Osteocyte (in vitro differentiated cells): ENCODE data around the gene RAI14. TPM values are rescaled to one million over a fixed set of nuclear protein-coding genes. Genes with fewer than 3 reads are reported as not detected.
A peak's percentile ranks its signal among the peaks of the same experiment; 100 is the strongest.
"Not testable (repeated sequence)": the region's sequence is repeated elsewhere in the genome, so short reads cannot be mapped to it uniquely, and the experiment has no call there.

ENCODE experiments used
- DNase-seq: peaks from one replicate; pipeline ENCODE4 v3.0.0; 2021; ENCODE audit warnings: mixed read lengths; ENCODE audit not compliant: unreplicated experiment; ENCODE audit errors: extremely low spot score
- H3K27ac Mint-ChIP-seq: one replicate; pipeline ENCODE4 v1.8.0; 2021; ENCODE audit warnings: mild to moderate bottlenecking, mixed read lengths; ENCODE audit not compliant: unreplicated experiment
- H3K27me3 Mint-ChIP-seq: one replicate; pipeline ENCODE4 v1.8.0; 2021; ENCODE audit warnings: mixed read lengths; ENCODE audit not compliant: unreplicated experiment
- H3K36me3 Mint-ChIP-seq: one replicate; pipeline ENCODE4 v1.8.0; 2021; ENCODE audit warnings: mixed read lengths; ENCODE audit not compliant: unreplicated experiment
- H3K4me1 Mint-ChIP-seq: one replicate; pipeline ENCODE4 v1.8.0; 2021; ENCODE audit warnings: mixed read lengths; ENCODE audit not compliant: unreplicated experiment
- H3K4me3 Mint-ChIP-seq: one replicate; pipeline ENCODE4 v1.8.0; 2021; ENCODE audit warnings: mild to moderate bottlenecking, moderate library complexity, mixed read lengths; ENCODE audit not compliant: unreplicated experiment
- H3K9me3 Mint-ChIP-seq: one replicate; pipeline ENCODE4 v1.8.0; 2021; ENCODE audit warnings: mixed read lengths; ENCODE audit not compliant: unreplicated experiment
- total RNA-seq: library from RNA; stranded (reverse); gene quantifications from 2 replicates; pipeline ENCODE4 v1.2.1, GENCODE V29; 2021
- TF ChIP-seq, protein P1 (sequence below): fragments of 200-600 bp; sonication (generic); IDR thresholded peaks from 2 replicates; pipeline ENCODE4 v1.5.0; 2021; ENCODE audit warnings: antibody characterized with exemption, mild to moderate bottlenecking, moderate library complexity

The RAI14 gene
- total RNA-seq, 1 donor from 2014 or later, result 130 TPM

DNA sequence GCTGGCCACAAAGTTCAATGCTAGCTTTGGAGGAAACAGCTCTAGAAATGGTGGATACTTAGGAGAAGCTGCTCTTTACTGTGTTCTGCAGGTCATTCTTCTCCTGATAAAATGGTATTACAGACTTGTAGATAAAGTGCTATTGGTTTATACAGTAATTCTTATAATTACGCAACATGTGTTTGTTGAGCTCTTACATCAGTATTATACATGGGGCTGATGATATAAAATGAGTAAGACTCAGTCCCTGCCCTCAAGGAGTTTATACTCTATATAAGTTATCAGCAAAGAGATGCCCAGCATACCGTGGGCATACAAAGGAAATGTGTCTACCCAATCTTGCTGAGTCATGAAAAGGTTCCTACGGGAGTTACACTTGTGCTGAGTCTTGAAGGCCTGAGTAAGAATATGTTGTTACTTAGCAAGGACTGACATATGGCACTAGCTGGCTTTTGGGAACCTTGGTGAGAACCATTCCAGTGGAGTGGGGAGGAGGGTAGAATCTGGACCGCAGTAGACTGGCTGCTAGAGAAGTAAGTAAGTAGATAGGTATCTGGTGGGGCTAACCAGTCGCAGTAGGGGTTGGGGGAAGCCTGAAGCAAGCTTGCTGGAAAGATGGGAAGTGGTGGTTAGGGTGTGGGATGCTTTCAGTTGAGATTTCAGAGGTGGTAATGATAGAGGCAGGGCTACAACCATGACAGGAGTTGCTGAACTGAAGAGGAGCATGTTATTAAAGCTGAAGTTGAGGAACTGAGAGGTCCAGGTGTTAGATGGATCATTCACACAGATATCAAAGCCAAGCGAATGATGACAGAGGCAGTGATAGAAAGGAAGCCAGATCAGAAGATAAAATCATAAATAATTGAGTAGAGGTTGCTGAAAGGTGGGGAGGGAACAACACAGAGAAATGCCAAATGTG is 171.7 kb downstream of the RAI14 start:
- TF ChIP-seq, protein P1, sequence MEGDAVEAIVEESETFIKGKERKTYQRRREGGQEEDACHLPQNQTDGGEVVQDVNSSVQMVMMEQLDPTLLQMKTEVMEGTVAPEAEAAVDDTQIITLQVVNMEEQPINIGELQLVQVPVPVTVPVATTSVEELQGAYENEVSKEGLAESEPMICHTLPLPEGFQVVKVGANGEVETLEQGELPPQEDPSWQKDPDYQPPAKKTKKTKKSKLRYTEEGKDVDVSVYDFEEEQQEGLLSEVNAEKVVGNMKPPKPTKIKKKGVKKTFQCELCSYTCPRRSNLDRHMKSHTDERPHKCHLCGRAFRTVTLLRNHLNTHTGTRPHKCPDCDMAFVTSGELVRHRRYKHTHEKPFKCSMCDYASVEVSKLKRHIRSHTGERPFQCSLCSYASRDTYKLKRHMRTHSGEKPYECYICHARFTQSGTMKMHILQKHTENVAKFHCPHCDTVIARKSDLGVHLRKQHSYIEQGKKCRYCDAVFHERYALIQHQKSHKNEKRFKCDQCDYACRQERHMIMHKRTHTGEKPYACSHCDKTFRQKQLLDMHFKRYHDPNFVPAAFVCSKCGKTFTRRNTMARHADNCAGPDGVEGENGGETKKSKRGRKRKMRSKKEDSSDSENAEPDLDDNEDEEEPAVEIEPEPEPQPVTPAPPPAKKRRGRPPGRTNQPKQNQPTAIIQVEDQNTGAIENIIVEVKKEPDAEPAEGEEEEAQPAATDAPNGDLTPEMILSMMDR, result no peak
- H3K27ac Mint-ChIP-seq, result no peak overlapping the region

DNA sequence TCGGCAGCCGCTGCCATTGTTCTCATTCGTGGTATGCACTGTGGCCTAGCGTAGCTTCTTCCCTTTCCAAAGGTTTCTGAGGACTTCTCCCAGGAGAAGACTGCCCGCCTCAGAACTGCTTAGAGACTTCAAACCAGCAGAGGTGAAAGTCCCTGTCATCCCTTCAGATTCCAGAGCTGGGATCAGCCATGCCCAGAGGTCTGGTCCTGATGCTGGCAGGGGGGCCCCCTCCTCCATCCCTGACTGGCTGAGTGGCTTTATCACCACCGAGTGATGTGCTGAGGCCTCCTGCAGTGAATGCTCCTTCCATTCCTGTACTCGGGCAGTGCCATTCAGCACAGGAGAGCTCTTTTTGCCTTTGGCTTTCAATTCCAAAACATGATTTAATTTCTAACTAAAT is 174.7 kb downstream of the RAI14 start:
- H3K4me3 Mint-ChIP-seq, H3K9me3 Mint-ChIP-seq, DNase-seq, H3K27ac Mint-ChIP-seq, H3K27me3 Mint-ChIP-seq: not testable (repeated sequence)
- Mint-ChIP-seq H3K4me1 (peaks cover 21% of the 10 kb centered on the region), H3K36me3 (peaks cover 50% of the 10 kb centered on the region)

More for the DNA sequence above, 171.7 kb downstream of the RAI14 start:
- Mint-ChIP-seq H3K27me3 (no peaks in the 10 kb centered on the region), H3K4me3 (no peak overlapping the region), H3K4me1 (peaks cover 21% of the 10 kb centered on the region), H3K36me3 (peaks cover 69% of the 10 kb centered on the region), H3K9me3 (no peaks in the 10 kb centered on the region)
- no peak for DNase-seq

DNA sequence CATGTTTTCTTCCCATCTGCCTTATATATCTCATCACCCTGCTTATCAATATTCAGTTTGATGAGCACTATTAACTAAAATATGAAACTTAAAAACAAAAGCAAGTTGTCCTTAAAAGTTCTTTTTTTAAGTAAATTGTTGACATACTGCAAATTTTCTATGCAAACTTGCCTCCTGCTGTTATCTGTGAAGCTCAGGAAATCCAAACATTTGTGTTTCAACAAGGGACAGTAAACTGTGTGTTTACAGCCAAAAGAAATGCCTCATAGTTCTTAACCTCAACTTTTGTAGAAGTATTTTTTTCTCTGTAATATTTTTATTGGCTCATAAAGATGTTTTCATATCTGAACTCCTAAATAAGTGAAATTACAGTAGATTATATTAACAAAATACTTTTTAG is 175.2 kb downstream of the RAI14 start:
- no peaks in the 10 kb centered on the region for H3K27me3 Mint-ChIP-seq
- peaks cover 21% of the 10 kb centered on the region for H3K4me1 Mint-ChIP-seq
- peaks cover 45% of the 10 kb centered on the region for H3K36me3 Mint-ChIP-seq
- H3K4me3 Mint-ChIP-seq, result no peak overlapping the region
- TF ChIP-seq, protein P1, result no peak
- no peak for DNase-seq
- no peaks in the 10 kb centered on the region for H3K9me3 Mint-ChIP-seq
- peak overlapping the region; percentile 57 for H3K27ac Mint-ChIP-seq

DNA sequence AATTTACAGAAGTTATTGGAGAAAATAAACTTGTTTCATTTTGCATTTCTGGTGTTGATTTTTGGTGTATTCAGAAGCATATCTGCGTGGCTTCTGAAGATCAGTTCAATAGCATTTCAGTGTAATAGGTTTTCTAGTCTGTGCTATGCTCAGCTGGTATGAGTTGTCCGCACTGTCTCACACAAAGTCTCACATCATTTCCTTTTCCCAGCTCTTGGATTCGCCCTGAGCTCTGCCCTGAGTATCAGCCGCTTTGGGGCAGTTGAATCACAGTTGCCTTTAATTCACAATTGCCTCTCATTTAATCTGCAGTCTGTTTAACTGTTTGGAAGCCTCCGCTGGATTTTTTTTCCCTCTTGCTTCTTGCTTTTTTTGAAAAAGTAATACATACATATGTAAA is 176.4 kb downstream of the RAI14 start:
- H3K27me3 Mint-ChIP-seq, result no peaks in the 10 kb centered on the region
- DNase-seq, result no peak
- H3K4me3 Mint-ChIP-seq, result no peak overlapping the region
- peaks cover 21% of the 10 kb centered on the region for H3K4me1 Mint-ChIP-seq
- no peak overlapping the region for H3K27ac Mint-ChIP-seq
- peaks cover 33% of the 10 kb centered on the region for H3K36me3 Mint-ChIP-seq
- H3K9me3 Mint-ChIP-seq, result no peaks in the 10 kb centered on the region
- TF ChIP-seq, protein P1, result no peak

DNA sequence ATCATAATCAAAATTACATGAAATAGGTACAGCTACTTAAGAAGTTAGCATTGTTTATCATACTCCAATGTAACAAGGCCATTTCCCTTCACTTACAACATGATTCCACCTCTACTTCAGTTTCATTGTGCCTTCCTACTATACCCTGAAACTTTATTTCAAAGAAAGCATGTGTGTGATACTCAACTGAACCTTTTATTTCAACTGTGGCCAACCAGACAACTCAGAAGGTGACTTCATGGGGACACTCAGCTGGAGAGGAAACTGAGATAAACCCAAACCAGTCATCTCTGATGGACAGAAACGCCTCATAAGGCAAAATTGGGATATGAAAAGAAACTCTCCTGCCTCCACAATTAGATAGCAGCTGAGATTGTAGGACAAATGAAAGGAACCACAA is 177.0 kb downstream of the RAI14 start:
- Mint-ChIP-seq H3K36me3 (peaks cover 28% of the 10 kb centered on the region), H3K4me3 (no peak overlapping the region), H3K4me1 (peaks cover 21% of the 10 kb centered on the region), H3K27ac (no peak overlapping the region), H3K9me3 (no peaks in the 10 kb centered on the region), H3K27me3 (no peaks in the 10 kb centered on the region)
- TF ChIP-seq, protein P1, result no peak
- no peak for DNase-seq
